Neural cell (in vitro differentiated cells): ENCODE results near the gene BMPR1A. TPM values are rescaled to one million over a fixed set of nuclear protein-coding genes. Genes with fewer than 3 reads are reported as not detected.

Experiments used
- H2AFZ ChIP-seq: fragments of 200-600, 300-800 bp; sonication (generic), shearing (Covaris generic); 2 replicates; pipeline ENCODE4 v1.6.0; 2014; ENCODE audit warnings: low read depth, mild to moderate bottlenecking, antibody characterized with exemption, low read length, moderate library complexity
- H3F3A ChIP-seq: fragments of 200-600 bp; shearing (Covaris generic); 2 replicates; pipeline ENCODE4 v1.6.1; 2016; ENCODE audit warnings: mild to moderate bottlenecking, moderate library complexity, mixed read lengths, antibody characterized with exemption, low read length; ENCODE audit not compliant: insufficient read depth, poor library complexity, severe bottlenecking
- H3K27ac ChIP-seq: fragments of 200-600, 300-800 bp; sonication (generic), shearing (Covaris generic); 2 replicates; pipeline ENCODE4 v1.5.1; 2014; ENCODE audit warnings: mild to moderate bottlenecking, low read length, moderate library complexity
- H3K27me3 ChIP-seq: fragments of 300-800, 200-600 bp; sonication (generic), shearing (Covaris generic); 2 replicates; pipeline ENCODE4 v1.6.0; 2014; ENCODE audit warnings: mild to moderate bottlenecking, low read depth, low read length, moderate library complexity; ENCODE audit not compliant: insufficient read depth
- H3K36me3 ChIP-seq: fragments of 300-800, 200-600 bp; sonication (generic), shearing (Covaris generic); 2 replicates; pipeline ENCODE4 v1.5.1; 2014; ENCODE audit warnings: mild to moderate bottlenecking, antibody characterized with exemption, low read length, moderate library complexity; ENCODE audit not compliant: insufficient read depth
- H3K4me2 ChIP-seq: fragments of 300-800, 200-600 bp; sonication (generic), shearing (Covaris generic); 2 replicates; pipeline ENCODE4 v1.6.0; 2014; ENCODE audit warnings: mild to moderate bottlenecking, low read length
- H3K4me3 ChIP-seq: fragments of 300-800, 200-600 bp; sonication (generic), shearing (Covaris generic); 2 replicates; pipeline ENCODE4 v1.5.1; 2014; ENCODE audit warnings: mild to moderate bottlenecking, low read length, moderate library complexity
- H3K79me2 ChIP-seq: fragments of 200-600 bp; shearing (Covaris generic); replicated peaks from 2 replicates; pipeline ENCODE4 v1.6.0; 2014; ENCODE audit warnings: mild to moderate bottlenecking, low read length, moderate library complexity; ENCODE audit not compliant: insufficient read depth
- H3K9ac ChIP-seq: fragments of 300-800, 200-600 bp; sonication (generic), shearing (Covaris generic); 2 replicates; pipeline ENCODE4 v1.6.1; 2016; ENCODE audit warnings: mild to moderate bottlenecking, low read length, mixed read lengths
- H3K9me2 ChIP-seq: fragments of 200-600 bp; shearing (Covaris generic); 2 replicates; pipeline ENCODE4 v1.6.1; 2016; ENCODE audit warnings: mild to moderate bottlenecking, low read length, mixed read lengths; ENCODE audit not compliant: insufficient read depth
- H3K9me3 ChIP-seq: fragments of 200-600, 300-800 bp; sonication (generic), shearing (Covaris generic); 2 replicates; pipeline ENCODE4 v1.6.1; 2016; ENCODE audit warnings: mild to moderate bottlenecking, mixed run types, low read length, moderate library complexity, mixed read lengths
- H4K20me1 ChIP-seq: fragments of 200-600 bp; shearing (Covaris generic); 2 replicates; pipeline ENCODE4 v1.6.1; 2016; ENCODE audit warnings: mild to moderate bottlenecking, mixed run types; ENCODE audit not compliant: insufficient read depth
- EP300 ChIP-seq: fragments of 450-650 bp; conservative IDR thresholded peaks from 2 replicates; pipeline ENCODE4 v1.6.1; 2014; ENCODE audit warnings: antibody characterized with exemption, mild to moderate bottlenecking, moderate library complexity; ENCODE audit not compliant: poor library complexity, severe bottlenecking
- MXI1 ChIP-seq: fragments of 450-650 bp; conservative IDR thresholded peaks from 2 replicates; pipeline ENCODE4 v1.6.1; 2014; ENCODE audit warnings: antibody characterized with exemption, mild to moderate bottlenecking; ENCODE audit not compliant: poor library complexity, severe bottlenecking
- POLR2AphosphoS5 ChIP-seq: IDR thresholded peaks from 2 replicates; pipeline ENCODE4 v1.6.1; 2012
- RAD21 ChIP-seq: fragments of 450-650 bp; conservative IDR thresholded peaks from 2 replicates; pipeline ENCODE4 v1.6.1; 2014; ENCODE audit warnings: antibody characterized with exemption, mild to moderate bottlenecking, moderate library complexity
- REST ChIP-seq: IDR thresholded peaks from 2 replicates; pipeline ENCODE4 v1.6.1; 2012; ENCODE audit warnings: borderline replicate concordance
- SMC3 ChIP-seq: fragments of 450-650 bp; conservative IDR thresholded peaks from 2 replicates; pipeline ENCODE4 v1.6.1; 2014; ENCODE audit warnings: antibody characterized with exemption, mild to moderate bottlenecking, moderate library complexity; ENCODE audit not compliant: poor library complexity
- TAF1 ChIP-seq: IDR thresholded peaks from 2 replicates; pipeline ENCODE4 v1.6.1; 2012; ENCODE audit warnings: low read depth
- polyA plus RNA-seq: library from polyadenylated mRNA; depleted of rRNA; stranded (reverse); fragments of >200 nt; gene quantifications from 2 replicates; pipeline ENCODE4 v1.2.3, GENCODE V29; 2014
- TF ChIP-seq, protein P1 (sequence below): fragments of 450-650 bp; IDR thresholded peaks from 2 replicates; pipeline ENCODE4 v1.5.1; 2014; ENCODE audit warnings: antibody characterized with exemption, mild to moderate bottlenecking, moderate library complexity; ENCODE audit not compliant: poor library complexity, severe bottlenecking

The BMPR1A gene
- polyA plus RNA-seq, 1 donor from 2014 or later = 29.9 TPM

DNA sequence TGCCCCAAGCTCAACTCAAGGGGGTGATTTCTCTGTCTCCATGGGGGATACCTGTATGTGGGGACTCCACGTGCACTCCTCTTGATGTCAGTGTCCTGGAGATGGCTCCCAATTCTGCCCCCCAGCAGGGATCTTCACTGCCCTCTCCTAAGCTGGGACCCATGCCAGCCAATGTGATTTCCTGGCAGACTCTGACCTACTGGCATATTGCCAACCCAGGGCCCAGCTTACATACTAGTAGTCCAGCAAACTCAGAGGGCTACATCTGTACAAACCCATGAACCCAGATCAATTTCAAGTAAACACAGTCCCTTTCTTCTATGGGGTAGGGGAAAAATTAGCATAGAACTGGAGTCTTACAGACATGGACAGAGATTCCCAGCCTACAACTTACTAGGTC is 26.2 kb upstream of the BMPR1A start:
- Histone ChIP-seq H3F3A (no peaks in the 10 kb centered on the region), H3K9me3 (no peaks in the 10 kb centered on the region), H3K4me2 (no peak overlapping the region), H3K9ac (no peak overlapping the region), H3K27me3 (no peaks in the 10 kb centered on the region), H3K27ac (no peak overlapping the region), H4K20me1 (no peaks in the 10 kb centered on the region), H2AFZ (no peak overlapping the region), H3K79me2 (no peaks in the 10 kb centered on the region), H3K4me3 (no peak overlapping the region), H3K36me3 (no peaks in the 10 kb centered on the region), H3K9me2 (no peaks in the 10 kb centered on the region)
- TF ChIP-seq EP300 = no peak

GRCh38 chr10:86732771-86733170 is 23.6 kb upstream of the BMPR1A start:
- no peaks in the 10 kb centered on the region for H3K36me3 ChIP-seq
- H3K79me2 ChIP-seq = no peaks in the 10 kb centered on the region
- no peaks in the 10 kb centered on the region for H3K27me3 ChIP-seq
- no peaks in the 10 kb centered on the region for H3F3A ChIP-seq
- no peaks in the 10 kb centered on the region for H4K20me1 ChIP-seq
- no peak overlapping the region for H3K4me3 ChIP-seq
- no peak for TF ChIP-seq REST
- TF ChIP-seq, protein P1, sequence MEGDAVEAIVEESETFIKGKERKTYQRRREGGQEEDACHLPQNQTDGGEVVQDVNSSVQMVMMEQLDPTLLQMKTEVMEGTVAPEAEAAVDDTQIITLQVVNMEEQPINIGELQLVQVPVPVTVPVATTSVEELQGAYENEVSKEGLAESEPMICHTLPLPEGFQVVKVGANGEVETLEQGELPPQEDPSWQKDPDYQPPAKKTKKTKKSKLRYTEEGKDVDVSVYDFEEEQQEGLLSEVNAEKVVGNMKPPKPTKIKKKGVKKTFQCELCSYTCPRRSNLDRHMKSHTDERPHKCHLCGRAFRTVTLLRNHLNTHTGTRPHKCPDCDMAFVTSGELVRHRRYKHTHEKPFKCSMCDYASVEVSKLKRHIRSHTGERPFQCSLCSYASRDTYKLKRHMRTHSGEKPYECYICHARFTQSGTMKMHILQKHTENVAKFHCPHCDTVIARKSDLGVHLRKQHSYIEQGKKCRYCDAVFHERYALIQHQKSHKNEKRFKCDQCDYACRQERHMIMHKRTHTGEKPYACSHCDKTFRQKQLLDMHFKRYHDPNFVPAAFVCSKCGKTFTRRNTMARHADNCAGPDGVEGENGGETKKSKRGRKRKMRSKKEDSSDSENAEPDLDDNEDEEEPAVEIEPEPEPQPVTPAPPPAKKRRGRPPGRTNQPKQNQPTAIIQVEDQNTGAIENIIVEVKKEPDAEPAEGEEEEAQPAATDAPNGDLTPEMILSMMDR = no peak
- TF ChIP-seq POLR2AphosphoS5 = no peak
- TF ChIP-seq TAF1 = no peak
- TF ChIP-seq EP300 = no peak
- TF ChIP-seq MXI1 = no peak
- TF ChIP-seq RAD21 = no peak
- TF ChIP-seq SMC3 = no peak
- H3K4me2 ChIP-seq = no peak overlapping the region
- no peaks in the 10 kb centered on the region for H3K9me3 ChIP-seq
- no peak overlapping the region for H3K27ac ChIP-seq
- H3K9ac ChIP-seq = no peak overlapping the region
- no peaks in the 10 kb centered on the region for H3K9me2 ChIP-seq
- H2AFZ ChIP-seq = no peak overlapping the region

DNA sequence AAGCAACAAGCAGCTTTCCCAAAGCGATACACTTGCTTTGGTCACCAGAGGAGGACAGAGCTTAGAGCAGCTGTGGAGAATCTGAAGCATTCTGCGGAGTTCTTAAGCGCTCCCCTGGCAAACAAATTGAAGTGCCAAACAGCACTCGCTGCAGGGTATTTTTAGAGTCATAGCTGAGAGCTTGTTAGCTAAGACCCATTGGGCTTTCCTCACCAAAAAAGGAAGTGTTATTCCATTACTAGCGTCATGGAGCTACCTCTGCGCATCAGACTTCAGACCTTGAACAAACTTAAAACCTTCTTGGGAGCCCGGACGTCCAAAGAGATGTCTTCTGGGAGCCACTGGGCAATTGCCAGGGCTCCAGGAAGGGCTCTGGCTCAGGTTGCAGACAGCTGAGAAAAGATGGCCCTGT is 23.2 kb upstream of the BMPR1A start:
- H3K9me2 ChIP-seq = no peaks in the 10 kb centered on the region
- no peaks in the 10 kb centered on the region for H3K79me2 ChIP-seq
- H3K9ac ChIP-seq = no peak overlapping the region
- TF ChIP-seq SMC3 (no peak), RAD21 (no peak), MXI1 (no peak), REST (no peak), TAF1 (no peak)
- no peaks in the 10 kb centered on the region for H3F3A ChIP-seq
- no peaks in the 10 kb centered on the region for H3K9me3 ChIP-seq
- H3K27ac ChIP-seq = no peak overlapping the region
- H2AFZ ChIP-seq = no peak overlapping the region
- no peak overlapping the region for H3K4me2 ChIP-seq
- H3K4me3 ChIP-seq = no peak overlapping the region
- no peaks in the 10 kb centered on the region for H3K27me3 ChIP-seq
- no peaks in the 10 kb centered on the region for H4K20me1 ChIP-seq
- H3K36me3 ChIP-seq = no peaks in the 10 kb centered on the region
